Measurements from ENCODE around the gene SCUBE1.

SCUBE1 gene

GRCh38 chr22:43377548-43377895, 34.4 kb upstream of the SCUBE1 start:
- no peak overlapping the region for H3K4me3 ChIP-seq (ENCODE audit: low read depth, low read length)
- DNase-seq (ENCODE audit: low read depth, low spot score): no peak
- no peak for TF ChIP-seq CTCF (IDR thresholded peaks at IDR 0.05; ENCODE audit: low read depth, low read length)
- in situ Hi-C loops (cut with HindIII; ENCODE audit: low sequenced_read_pairs): no loop called here

- in situ Hi-C loops (cut with HindIII; ENCODE audit: low sequenced_read_pairs): no loop called here
- H3K4me3 ChIP-seq (ENCODE audit: low read depth, low read length): no peak overlapping the region
- DNase-seq (ENCODE audit: low read depth, low spot score): no peak
- no peak for TF ChIP-seq CTCF (IDR thresholded peaks at IDR 0.05; ENCODE audit: low read depth, low read length)
Measured at GRCh38 chr22:43376765-43377547, 33.8 kb upstream of the SCUBE1 start.

GRCh38 chr22:43375951-43376455, 32.8 kb upstream of the SCUBE1 start:
- DNase-seq (ENCODE audit: low read depth, low spot score): no peak
- in situ Hi-C loops (cut with HindIII; ENCODE audit: low sequenced_read_pairs): no loop called here
- TF ChIP-seq CTCF (IDR thresholded peaks at IDR 0.05; ENCODE audit: low read depth, low read length): no peak
- no peak overlapping the region for H3K4me3 ChIP-seq (ENCODE audit: low read depth, low read length)

GRCh38 chr22:43370036-43370435, 26.9 kb upstream of the SCUBE1 start:
- in situ Hi-C loops (cut with HindIII; ENCODE audit: low sequenced_read_pairs): no loop called here
- no peak for TF ChIP-seq CTCF (IDR thresholded peaks at IDR 0.05; ENCODE audit: low read depth, low read length)
- no peak overlapping the region for H3K4me3 ChIP-seq (ENCODE audit: low read depth, low read length)
- no peak for DNase-seq (ENCODE audit: low read depth, low spot score)

GRCh38 chr22:43365715-43366440, 22.7 kb upstream of the SCUBE1 start:
- H3K4me3 ChIP-seq (ENCODE audit: low read depth, low read length): no peak overlapping the region
- TF ChIP-seq CTCF (IDR thresholded peaks at IDR 0.05; ENCODE audit: low read depth, low read length): no peak
- DNase-seq (ENCODE audit: low read depth, low spot score): no peak
- in situ Hi-C loops (cut with HindIII; ENCODE audit: low sequenced_read_pairs): no loop called here

GRCh38 chr22:43364169-43364435, 20.9 kb upstream of the SCUBE1 start:
- no peak for TF ChIP-seq CTCF (IDR thresholded peaks at IDR 0.05; ENCODE audit: low read depth, low read length)
- DNase-seq (ENCODE audit: low read depth, low spot score): no peak
- H3K4me3 ChIP-seq (ENCODE audit: low read depth, low read length): no peak overlapping the region
- in situ Hi-C loops (cut with HindIII; ENCODE audit: low sequenced_read_pairs): no loop called here
